ENCODE measurements around the gene CRYM. TPM values are rescaled to one million over a fixed set of nuclear protein-coding genes. Genes with fewer than 3 reads are reported as not detected.

CRYM gene
- polyA plus RNA-seq, 3 donors, result not detected

DNA sequence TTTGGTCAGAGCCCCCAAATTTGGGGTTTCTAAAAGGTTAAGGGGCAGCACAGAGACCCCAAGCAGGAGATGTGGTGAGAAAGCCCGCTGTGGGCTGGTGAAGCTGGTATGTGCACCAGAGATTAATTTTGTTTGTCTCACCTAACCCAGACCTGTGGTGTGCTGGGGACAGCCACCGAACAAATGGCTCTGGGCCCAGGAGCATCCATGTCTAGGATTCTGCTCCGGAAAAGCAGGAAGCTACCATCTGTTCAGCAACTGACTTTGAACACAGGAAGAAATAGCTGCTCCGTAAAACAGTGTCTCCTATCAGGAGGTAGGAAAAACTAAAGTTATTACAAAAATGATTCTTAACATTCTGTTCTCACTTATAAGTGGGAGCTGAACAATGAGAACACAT, 64.0 kb downstream of the CRYM start:
- Mint-ChIP-seq H3K36me3 (no peaks in the 10 kb centered on the region), H3K4me3 (no peak overlapping the region), H3K9me3 (no peaks in the 10 kb centered on the region), H3K27ac (no peak overlapping the region), H3K27me3 (ENCODE audit: low read depth in 3 of 3) (peaks cover 13 to 37% (median 27%) of the 10 kb centered on the region in 3 donors), H3K4me1 (no peaks in the 10 kb centered on the region)
- H3K4me2 ChIP-seq (replicated peaks; ENCODE audit: extremely low read depth, low read length, poor library complexity, severe bottlenecking), result no peak overlapping the region
- DNase-seq, result no peak
- H3K79me2 ChIP-seq (ENCODE audit: insufficient read depth, low read length), result no peaks in the 10 kb centered on the region
- no peak overlapping the region for H3K9ac ChIP-seq (ENCODE audit: insufficient read depth, low read length, poor library complexity, severe bottlenecking)
- no peak overlapping the region for H3K4me3 ChIP-seq (replicated peaks in 1 of 3; ENCODE audit: low read depth in 2 of 3, low read length in 3 of 3)
- H4K20me1 ChIP-seq (ENCODE audit: insufficient read depth, low read length), result no peaks in the 10 kb centered on the region
- no peaks in the 10 kb centered on the region for H3K9me3 ChIP-seq (replicated peaks in 1 of 2; ENCODE audit: control insufficient read depth in 1 of 2, insufficient read depth in 1 of 2, low read length in 2 of 2)
- no peak overlapping the region for H3K27ac ChIP-seq (ENCODE audit: low read depth in 1 of 2, low read length in 2 of 2)
- H2AFZ ChIP-seq (ENCODE audit: insufficient read depth, low read depth, low read length, poor library complexity, severe bottlenecking), result no peak overlapping the region
- peaks cover 0 to 3% of the 10 kb centered on the region in 2 donors for H3K27me3 ChIP-seq (ENCODE audit: control insufficient read depth in 2 of 2, insufficient read depth in 2 of 2, low read length in 2 of 2)
- TF ChIP-seq, protein P1, sequence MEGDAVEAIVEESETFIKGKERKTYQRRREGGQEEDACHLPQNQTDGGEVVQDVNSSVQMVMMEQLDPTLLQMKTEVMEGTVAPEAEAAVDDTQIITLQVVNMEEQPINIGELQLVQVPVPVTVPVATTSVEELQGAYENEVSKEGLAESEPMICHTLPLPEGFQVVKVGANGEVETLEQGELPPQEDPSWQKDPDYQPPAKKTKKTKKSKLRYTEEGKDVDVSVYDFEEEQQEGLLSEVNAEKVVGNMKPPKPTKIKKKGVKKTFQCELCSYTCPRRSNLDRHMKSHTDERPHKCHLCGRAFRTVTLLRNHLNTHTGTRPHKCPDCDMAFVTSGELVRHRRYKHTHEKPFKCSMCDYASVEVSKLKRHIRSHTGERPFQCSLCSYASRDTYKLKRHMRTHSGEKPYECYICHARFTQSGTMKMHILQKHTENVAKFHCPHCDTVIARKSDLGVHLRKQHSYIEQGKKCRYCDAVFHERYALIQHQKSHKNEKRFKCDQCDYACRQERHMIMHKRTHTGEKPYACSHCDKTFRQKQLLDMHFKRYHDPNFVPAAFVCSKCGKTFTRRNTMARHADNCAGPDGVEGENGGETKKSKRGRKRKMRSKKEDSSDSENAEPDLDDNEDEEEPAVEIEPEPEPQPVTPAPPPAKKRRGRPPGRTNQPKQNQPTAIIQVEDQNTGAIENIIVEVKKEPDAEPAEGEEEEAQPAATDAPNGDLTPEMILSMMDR (IDR thresholded peaks at IDR 0.05), result no peak
- intact Hi-C loops (cut with micrococcal nuclease), result no loop called here
- no peaks in the 10 kb centered on the region for H3K4me1 ChIP-seq (ENCODE audit: control insufficient read depth in 1 of 2, insufficient read depth in 2 of 2, low read length in 2 of 2)
- H3K36me3 ChIP-seq (replicated peaks in 1 of 2; ENCODE audit: control insufficient read depth in 1 of 2, insufficient read depth in 2 of 2, low read length in 2 of 2), result no peaks in the 10 kb centered on the region
- 66% methylated on average over 3 of the region's 4 CpGs for WGBS (ENCODE audit: insufficient coverage)

DNA sequence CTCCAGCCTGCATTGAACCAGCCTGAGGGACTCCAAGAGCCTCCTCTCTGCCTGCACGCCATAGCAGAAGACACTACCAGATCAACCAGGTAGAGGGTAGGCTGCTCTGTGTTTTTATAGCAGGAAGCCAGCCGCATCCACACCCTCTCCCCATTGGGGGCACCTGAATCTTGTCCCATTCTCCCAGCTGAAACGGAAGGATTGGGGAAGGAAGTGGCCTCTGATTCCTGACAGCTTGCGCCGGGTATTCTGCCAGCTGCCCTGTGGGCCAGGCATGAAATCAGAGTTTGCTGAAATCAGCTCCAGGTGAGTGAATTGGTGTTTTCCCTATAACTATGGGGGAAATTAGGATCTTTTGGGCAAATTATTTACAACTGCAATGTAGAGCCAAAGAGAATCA, 66.6 kb downstream of the CRYM start, which contains the start of gene ZP2:
TSS of gene ZP2 (minus strand) at position 89 of the 400 bp plus-strand sequence. CDS start at position 62, 27 bp downstream.
- no peak within 1 kb of the TSS for H3K4me3 ChIP-seq (replicated peaks in 1 of 3; ENCODE audit: low read depth in 2 of 3, low read length in 3 of 3)
- no peak within 1 kb of the TSS for H3K9ac ChIP-seq (ENCODE audit: insufficient read depth, low read length, poor library complexity, severe bottlenecking)
- no peak for DNase-seq
- Mint-ChIP-seq H3K27me3 (ENCODE audit: low read depth in 3 of 3) (peaks cover 15 to 34% (median 27%) of the 10 kb centered on the region in 3 donors), H3K27ac (peak within 1 kb of the TSS in 1 of 7 donors; percentile 62), H3K4me3 (no peak within 1 kb of the TSS), H3K36me3 (no peaks in the 10 kb centered on the region), H3K4me1 (no peaks in the 10 kb centered on the region), H3K9me3 (peaks cover 0 to 2% (median 0%) of the 10 kb centered on the region in 7 donors)
- TF ChIP-seq, protein P1 (IDR thresholded peaks at IDR 0.05), result no peak
- H3K27me3 ChIP-seq (ENCODE audit: control insufficient read depth in 2 of 2, insufficient read depth in 2 of 2, low read length in 2 of 2), result peaks cover 0 to 3% of the 10 kb centered on the region in 2 donors
- intact Hi-C loops (cut with micrococcal nuclease), result no loop called here
- H4K20me1 ChIP-seq (ENCODE audit: insufficient read depth, low read length), result no peaks in the 10 kb centered on the region
- WGBS (ENCODE audit: insufficient coverage), result no CpG with 5 or more reads among the region's 5 CpGs
- H3K4me2 ChIP-seq (replicated peaks; ENCODE audit: extremely low read depth, low read length, poor library complexity, severe bottlenecking), result no peak within 1 kb of the TSS
- H3K79me2 ChIP-seq (ENCODE audit: insufficient read depth, low read length), result no peaks in the 10 kb centered on the region
- no peaks in the 10 kb centered on the region for H3K36me3 ChIP-seq (replicated peaks in 1 of 2; ENCODE audit: control insufficient read depth in 1 of 2, insufficient read depth in 2 of 2, low read length in 2 of 2)
- H3K4me1 ChIP-seq (ENCODE audit: control insufficient read depth in 1 of 2, insufficient read depth in 2 of 2, low read length in 2 of 2), result no peaks in the 10 kb centered on the region
- no peak within 1 kb of the TSS for H3K27ac ChIP-seq (ENCODE audit: low read depth in 1 of 2, low read length in 2 of 2)
- no peaks in the 10 kb centered on the region for H3K9me3 ChIP-seq (replicated peaks in 1 of 2; ENCODE audit: control insufficient read depth in 1 of 2, insufficient read depth in 1 of 2, low read length in 2 of 2)
- no peak within 1 kb of the TSS for H2AFZ ChIP-seq (ENCODE audit: insufficient read depth, low read depth, low read length, poor library complexity, severe bottlenecking)

Other genes starting within 250 kb of the CRYM start
- not detected for gene DNAH3, start 127.4 kb downstream of the CRYM start, polyA plus RNA-seq
- 10 to 100 TPM; 10.1 to 24.3 (median 17.9) TPM for gene LDAF1, start 119.6 kb downstream of the CRYM start, polyA plus RNA-seq
- not detected for gene ZP2, start 66.7 kb downstream of the CRYM start, polyA plus RNA-seq
- not detected for gene ANKS4B, start 44.6 kb downstream of the CRYM start, polyA plus RNA-seq